ENCODE measurements around the gene CDH23.

CDH23 gene

GRCh38 chr10:71433768-71434744 lies 37.3 kb downstream of the CDH23 start:
- peaks cover 6% of the 10 kb centered on the region; the same call in 1 of the 2 replicates for H3K4me1 ChIP-seq (ENCODE audit: control insufficient read depth, insufficient read depth, low read length)
- H3K36me3 ChIP-seq (ENCODE audit: control insufficient read depth, insufficient read depth, low read length): no peaks in the 10 kb centered on the region
- H3K27ac ChIP-seq (ENCODE audit: low read depth, low read length): no peak overlapping the region
- H3K9ac ChIP-seq (ENCODE audit: low read length): no peak overlapping the region
- no peaks in the 10 kb centered on the region for H3K9me3 ChIP-seq (ENCODE audit: control insufficient read depth, insufficient read depth, low read depth, low read length)
- no peak overlapping the region for H3K4me3 ChIP-seq (ENCODE audit: low read depth, low read length)
- no peaks in the 10 kb centered on the region for H3K27me3 ChIP-seq (ENCODE audit: control insufficient read depth, insufficient read depth, low read length)

GRCh38 chr10:71434760-71435394 lies 38.2 kb downstream of the CDH23 start:
- no peaks in the 10 kb centered on the region for H3K27me3 ChIP-seq (ENCODE audit: control insufficient read depth, insufficient read depth, low read length)
- no peaks in the 10 kb centered on the region for H3K36me3 ChIP-seq (ENCODE audit: control insufficient read depth, insufficient read depth, low read length)
- no peak overlapping the region for H3K27ac ChIP-seq (ENCODE audit: low read depth, low read length)
- no peak overlapping the region for H3K4me3 ChIP-seq (ENCODE audit: low read depth, low read length)
- no peak overlapping the region for H3K9ac ChIP-seq (ENCODE audit: low read length)
- H3K9me3 ChIP-seq (ENCODE audit: control insufficient read depth, insufficient read depth, low read depth, low read length): no peaks in the 10 kb centered on the region
- H3K4me1 ChIP-seq (ENCODE audit: control insufficient read depth, insufficient read depth, low read length): peaks cover 6% of the 10 kb centered on the region; the same call in 1 of the 2 replicates

- Histone ChIP-seq H3K9ac (ENCODE audit: low read length) (no peak overlapping the region), H3K36me3 (ENCODE audit: control insufficient read depth, insufficient read depth, low read length) (no peaks in the 10 kb centered on the region), H3K4me3 (ENCODE audit: low read depth, low read length) (no peak overlapping the region), H3K27ac (ENCODE audit: low read depth, low read length) (no peak overlapping the region), H3K4me1 (ENCODE audit: control insufficient read depth, insufficient read depth, low read length) (peaks cover 6% of the 10 kb centered on the region; the same call in 1 of the 2 replicates), H3K9me3 (ENCODE audit: control insufficient read depth, insufficient read depth, low read depth, low read length) (no peaks in the 10 kb centered on the region), H3K27me3 (ENCODE audit: control insufficient read depth, insufficient read depth, low read length) (no peaks in the 10 kb centered on the region)
Observed at GRCh38 chr10:71435571-71436267, 39.0 kb downstream of the CDH23 start.

GRCh38 chr10:71436268-71437125 lies 39.8 kb downstream of the CDH23 start:
- Histone ChIP-seq H3K27ac (ENCODE audit: low read depth, low read length) (no peak overlapping the region), H3K4me3 (ENCODE audit: low read depth, low read length) (no peak overlapping the region), H3K27me3 (ENCODE audit: control insufficient read depth, insufficient read depth, low read length) (no peaks in the 10 kb centered on the region), H3K9ac (ENCODE audit: low read length) (no peak overlapping the region), H3K4me1 (ENCODE audit: control insufficient read depth, insufficient read depth, low read length) (peaks cover 6% of the 10 kb centered on the region; the same call in 1 of the 2 replicates), H3K9me3 (ENCODE audit: control insufficient read depth, insufficient read depth, low read depth, low read length) (no peaks in the 10 kb centered on the region), H3K36me3 (ENCODE audit: control insufficient read depth, insufficient read depth, low read length) (no peaks in the 10 kb centered on the region)

- 0 out of 2 replicates have a peak, but pooled peaks cover 6% of the 10 kb centered on the region for H3K4me1 ChIP-seq (ENCODE audit: control insufficient read depth, insufficient read depth, low read length)
- H3K4me3 ChIP-seq (ENCODE audit: low read depth, low read length): no peak overlapping the region
- H3K27me3 ChIP-seq (ENCODE audit: control insufficient read depth, insufficient read depth, low read length): no peaks in the 10 kb centered on the region
- no peaks in the 10 kb centered on the region for H3K9me3 ChIP-seq (ENCODE audit: control insufficient read depth, insufficient read depth, low read depth, low read length)
- H3K27ac ChIP-seq (ENCODE audit: low read depth, low read length): no peak overlapping the region
- H3K9ac ChIP-seq (ENCODE audit: low read length): no peak overlapping the region
- no peaks in the 10 kb centered on the region for H3K36me3 ChIP-seq (ENCODE audit: control insufficient read depth, insufficient read depth, low read length)
Observed at GRCh38 chr10:71437537-71438092, 40.9 kb downstream of the CDH23 start.

- H3K9me3 ChIP-seq (ENCODE audit: control insufficient read depth, insufficient read depth, low read depth, low read length): no peaks in the 10 kb centered on the region
- H3K4me1 ChIP-seq (ENCODE audit: control insufficient read depth, insufficient read depth, low read length): 0 out of 2 replicates have a peak, but pooled peaks cover 6% of the 10 kb centered on the region
- no peak overlapping the region for H3K27ac ChIP-seq (ENCODE audit: low read depth, low read length)
- no peak overlapping the region for H3K9ac ChIP-seq (ENCODE audit: low read length)
- H3K4me3 ChIP-seq (ENCODE audit: low read depth, low read length): no peak overlapping the region
- H3K27me3 ChIP-seq (ENCODE audit: control insufficient read depth, insufficient read depth, low read length): no peaks in the 10 kb centered on the region
- no peaks in the 10 kb centered on the region for H3K36me3 ChIP-seq (ENCODE audit: control insufficient read depth, insufficient read depth, low read length)
Observed at GRCh38 chr10:71438761-71439160, 42.0 kb downstream of the CDH23 start.

- Histone ChIP-seq H3K4me1 (ENCODE audit: control insufficient read depth, insufficient read depth, low read length) (no peaks in the 10 kb centered on the region), H3K36me3 (ENCODE audit: control insufficient read depth, insufficient read depth, low read length) (no peaks in the 10 kb centered on the region), H3K9ac (ENCODE audit: low read length) (no peak overlapping the region)
Observed at GRCh38 chr10:71439670-71440425, 43.1 kb downstream of the CDH23 start.

GRCh38 chr10:71440506-71441035 lies 43.9 kb downstream of the CDH23 start:
- Histone ChIP-seq H3K36me3 (ENCODE audit: control insufficient read depth, insufficient read depth, low read length) (no peaks in the 10 kb centered on the region), H3K9me3 (ENCODE audit: control insufficient read depth, insufficient read depth, low read depth, low read length) (no peaks in the 10 kb centered on the region)

More at GRCh38 chr10:71439670-71440425, 43.1 kb downstream of the CDH23 start:
- H3K27me3 ChIP-seq (ENCODE audit: control insufficient read depth, insufficient read depth, low read length): no peaks in the 10 kb centered on the region
- no peak overlapping the region for H3K27ac ChIP-seq (ENCODE audit: low read depth, low read length)
- H3K4me3 ChIP-seq (ENCODE audit: low read depth, low read length): no peak overlapping the region
- no peaks in the 10 kb centered on the region for H3K9me3 ChIP-seq (ENCODE audit: control insufficient read depth, insufficient read depth, low read depth, low read length)

GRCh38 chr10:71442000-71442399 lies 45.3 kb downstream of the CDH23 start:
- H3K27ac ChIP-seq (ENCODE audit: low read depth, low read length): no peak overlapping the region
- H3K9me3 ChIP-seq (ENCODE audit: control insufficient read depth, insufficient read depth, low read depth, low read length): no peaks in the 10 kb centered on the region
- no peak overlapping the region for H3K9ac ChIP-seq (ENCODE audit: low read length)
- H3K4me3 ChIP-seq (ENCODE audit: low read depth, low read length): no peak overlapping the region
- no peaks in the 10 kb centered on the region for H3K27me3 ChIP-seq (ENCODE audit: control insufficient read depth, insufficient read depth, low read length)
- H3K36me3 ChIP-seq (ENCODE audit: control insufficient read depth, insufficient read depth, low read length): no peaks in the 10 kb centered on the region
- no peaks in the 10 kb centered on the region for H3K4me1 ChIP-seq (ENCODE audit: control insufficient read depth, insufficient read depth, low read length)

More at GRCh38 chr10:71440506-71441035, 43.9 kb downstream of the CDH23 start:
- Histone ChIP-seq H3K27me3 (ENCODE audit: control insufficient read depth, insufficient read depth, low read length) (no peaks in the 10 kb centered on the region), H3K9ac (ENCODE audit: low read length) (no peak overlapping the region), H3K4me1 (ENCODE audit: control insufficient read depth, insufficient read depth, low read length) (no peaks in the 10 kb centered on the region), H3K27ac (ENCODE audit: low read depth, low read length) (no peak overlapping the region), H3K4me3 (ENCODE audit: low read depth, low read length) (no peak overlapping the region)
